Upper lobe of right lung (tissue), 1 donor: ENCODE results near the gene FAM114A2. TPM values are rescaled to one million over a fixed set of nuclear protein-coding genes. Genes with fewer than 3 reads are reported as not detected.

Experiments used
- ATAC-seq: fragments of 200-7000 bp; cut with Tn5 transposase; one replicate; pipeline ENCODE4 v1.9.1; 2020; ENCODE audit warnings: mild to moderate bottlenecking, moderate library complexity
- DNase-seq: peaks from one replicate; pipeline ENCODE4 v3.0.0-alpha.2; 2020
- H3K27ac ChIP-seq: fragments of 200-600 bp; one replicate; pipeline ENCODE4 v1.8.0; 2022
- H3K27me3 ChIP-seq: fragments of 200-600 bp; one replicate; pipeline ENCODE4 v1.8.0; 2022; ENCODE audit warnings: mild to moderate bottlenecking
- H3K36me3 ChIP-seq: fragments of 200-600 bp; one replicate; pipeline ENCODE4 v1.8.0; 2022
- H3K4me1 ChIP-seq: fragments of 200-600 bp; one replicate; pipeline ENCODE4 v1.8.0; 2022
- H3K4me3 ChIP-seq: fragments of 200-600 bp; one replicate; pipeline ENCODE4 v1.8.0; 2022; ENCODE audit warnings: mild to moderate bottlenecking
- H3K9me3 ChIP-seq: fragments of 200-600 bp; one replicate; pipeline ENCODE4 v1.8.0; 2022
- intact Hi-C: fragments of 100-400 bp; cut with DNase I; formaldehyde crosslinking; loops from one replicate; pipeline ENCODE4 v1.11.0; 2022
- total RNA-seq: library from RNA; stranded (reverse); fragmentation: NEBNext Ultra II Directional; extraction: Animal tissue kit (Norgen Biotek cat#: 25700); gene quantifications from one replicate; pipeline ENCODE4 v1.2.1, GENCODE V29; 2021
- TF ChIP-seq, protein P1 (sequence below): fragments of 200-600 bp; IDR thresholded peaks from one replicate; pipeline ENCODE4 v1.8.0; 2022; ENCODE audit warnings: antibody characterized with exemption
- donor health status: DM: no; HTN: yes; CAD: no; lungs with severe emphysema.

FAM114A2 gene
- total RNA-seq, 1 donor from 2014 or later: 37.4 TPM

DNA sequence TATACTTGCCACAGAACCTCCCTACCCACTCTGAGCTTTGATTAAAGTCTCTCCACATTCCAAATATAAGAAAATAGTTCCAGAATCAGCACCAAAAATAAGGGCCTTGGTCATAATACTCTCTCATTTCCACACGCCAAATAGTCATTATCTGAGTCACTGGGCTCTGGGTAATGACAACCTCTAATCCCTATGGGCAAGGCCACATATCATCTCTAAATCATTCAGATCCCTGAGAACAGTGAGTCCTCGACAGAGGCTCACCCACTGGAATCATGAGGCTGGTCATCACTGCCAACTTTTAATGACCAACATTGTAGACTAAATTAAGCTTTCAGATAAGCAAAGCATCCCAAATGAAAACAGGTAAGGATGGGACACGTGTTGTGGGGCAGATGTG is 28.1 kb downstream of the FAM114A2 start:
- ATAC-seq (no peak), DNase-seq (no peak)
- H3K36me3 ChIP-seq: peaks cover 20% of the 10 kb centered on the region
- no peak overlapping the region for H3K4me3 ChIP-seq
- no peaks in the 10 kb centered on the region for H3K4me1 ChIP-seq
- H3K9me3 ChIP-seq: no peaks in the 10 kb centered on the region
- no peak overlapping the region for H3K27ac ChIP-seq
- intact Hi-C loops: no loop called here
- no peaks in the 10 kb centered on the region for H3K27me3 ChIP-seq
- TF ChIP-seq, protein P1, sequence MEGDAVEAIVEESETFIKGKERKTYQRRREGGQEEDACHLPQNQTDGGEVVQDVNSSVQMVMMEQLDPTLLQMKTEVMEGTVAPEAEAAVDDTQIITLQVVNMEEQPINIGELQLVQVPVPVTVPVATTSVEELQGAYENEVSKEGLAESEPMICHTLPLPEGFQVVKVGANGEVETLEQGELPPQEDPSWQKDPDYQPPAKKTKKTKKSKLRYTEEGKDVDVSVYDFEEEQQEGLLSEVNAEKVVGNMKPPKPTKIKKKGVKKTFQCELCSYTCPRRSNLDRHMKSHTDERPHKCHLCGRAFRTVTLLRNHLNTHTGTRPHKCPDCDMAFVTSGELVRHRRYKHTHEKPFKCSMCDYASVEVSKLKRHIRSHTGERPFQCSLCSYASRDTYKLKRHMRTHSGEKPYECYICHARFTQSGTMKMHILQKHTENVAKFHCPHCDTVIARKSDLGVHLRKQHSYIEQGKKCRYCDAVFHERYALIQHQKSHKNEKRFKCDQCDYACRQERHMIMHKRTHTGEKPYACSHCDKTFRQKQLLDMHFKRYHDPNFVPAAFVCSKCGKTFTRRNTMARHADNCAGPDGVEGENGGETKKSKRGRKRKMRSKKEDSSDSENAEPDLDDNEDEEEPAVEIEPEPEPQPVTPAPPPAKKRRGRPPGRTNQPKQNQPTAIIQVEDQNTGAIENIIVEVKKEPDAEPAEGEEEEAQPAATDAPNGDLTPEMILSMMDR: no peak

DNA sequence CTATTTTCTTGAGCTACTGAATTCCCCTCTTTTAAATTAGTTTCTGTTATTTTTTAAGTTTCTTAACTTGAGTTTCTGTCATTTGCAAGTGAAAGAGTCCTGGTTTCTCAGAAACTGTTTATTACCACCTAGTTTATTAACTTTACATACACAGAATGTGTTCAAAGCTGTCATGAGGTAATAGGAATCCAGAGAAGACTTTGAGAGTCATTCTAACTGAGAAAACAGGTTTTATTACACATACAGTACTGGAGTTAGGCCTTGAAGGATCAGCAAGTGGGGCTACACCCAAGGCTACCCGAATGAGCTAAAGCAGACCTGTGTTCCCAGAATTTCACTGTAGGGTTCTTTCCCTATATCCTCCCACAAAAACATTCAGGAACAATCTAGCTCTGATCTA is 33.1 kb downstream of the FAM114A2 start:
- H3K4me1 ChIP-seq: no peaks in the 10 kb centered on the region

DNA sequence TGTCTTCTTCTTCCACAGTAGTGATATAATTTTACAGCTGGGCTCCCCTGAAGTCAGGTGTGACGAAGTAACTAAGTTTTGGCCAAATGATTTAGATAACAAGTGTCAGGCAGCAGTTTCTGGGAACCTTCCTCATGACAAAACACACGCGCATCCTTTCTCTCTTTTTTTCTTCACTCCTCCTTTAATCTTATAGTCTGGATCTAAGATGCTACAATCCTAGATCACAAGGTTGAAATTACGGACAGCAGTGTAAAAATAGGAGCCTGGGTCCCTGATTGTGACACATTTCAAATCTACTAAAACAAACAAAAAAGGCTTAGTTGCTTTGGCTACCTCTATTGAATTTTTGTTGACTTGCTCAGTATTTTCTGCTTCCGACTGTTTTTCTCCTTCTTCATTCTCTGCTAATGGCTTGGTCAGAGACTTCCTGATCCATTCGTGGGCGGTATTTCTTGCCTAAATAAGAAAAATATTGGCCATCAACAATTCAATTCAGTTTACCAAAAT is 36.1 kb downstream of the FAM114A2 start:
- no peak for DNase-seq
- Histone ChIP-seq H3K36me3 (peaks cover 11% of the 10 kb centered on the region), H3K27me3 (no peaks in the 10 kb centered on the region), H3K27ac (peak overlapping the region; percentile 75), H3K9me3 (no peaks in the 10 kb centered on the region), H3K4me3 (no peak overlapping the region), H3K4me1 (no peaks in the 10 kb centered on the region)
- no peak for ATAC-seq
- intact Hi-C loops: no loop called here
- TF ChIP-seq, protein P1: no peak

More for the DNA sequence above, 33.1 kb downstream of the FAM114A2 start:
- TF ChIP-seq, protein P1: no peak
- intact Hi-C loops: no loop called here
- ATAC-seq (no peak), DNase-seq (no peak)
- H3K36me3 ChIP-seq: peaks cover 22% of the 10 kb centered on the region
- H3K9me3 ChIP-seq: no peaks in the 10 kb centered on the region
- H3K27me3 ChIP-seq: no peaks in the 10 kb centered on the region
- H3K27ac ChIP-seq: no peak overlapping the region
- H3K4me3 ChIP-seq: no peak overlapping the region

DNA sequence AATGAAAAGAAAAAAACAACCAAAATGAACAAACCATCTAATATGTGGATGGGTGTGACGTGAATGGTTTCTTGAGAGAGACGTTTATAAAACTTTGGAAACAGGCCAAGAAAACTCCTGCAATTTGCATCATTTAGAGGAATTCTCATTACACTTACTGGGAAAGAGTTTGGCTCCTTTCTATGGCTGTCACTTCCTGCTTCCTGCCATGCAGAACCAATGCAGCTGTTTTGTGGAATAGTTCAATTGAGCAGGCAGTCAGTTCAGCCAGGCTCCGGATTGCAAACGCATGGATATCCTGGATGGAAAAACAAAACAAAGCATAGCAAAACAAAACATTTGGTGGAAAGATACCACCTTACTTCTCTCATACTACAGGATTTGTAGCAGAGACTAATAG is 36.6 kb downstream of the FAM114A2 start:
- intact Hi-C loops: no loop called here
- Histone ChIP-seq H3K27me3 (no peaks in the 10 kb centered on the region), H3K4me1 (no peaks in the 10 kb centered on the region), H3K36me3 (peaks cover 16% of the 10 kb centered on the region), H3K4me3 (no peak overlapping the region), H3K9me3 (no peaks in the 10 kb centered on the region), H3K27ac (peak overlapping the region; percentile 75)
- DNase-seq (no peak), ATAC-seq (peak; percentile 45)
- TF ChIP-seq, protein P1: no peak

DNA sequence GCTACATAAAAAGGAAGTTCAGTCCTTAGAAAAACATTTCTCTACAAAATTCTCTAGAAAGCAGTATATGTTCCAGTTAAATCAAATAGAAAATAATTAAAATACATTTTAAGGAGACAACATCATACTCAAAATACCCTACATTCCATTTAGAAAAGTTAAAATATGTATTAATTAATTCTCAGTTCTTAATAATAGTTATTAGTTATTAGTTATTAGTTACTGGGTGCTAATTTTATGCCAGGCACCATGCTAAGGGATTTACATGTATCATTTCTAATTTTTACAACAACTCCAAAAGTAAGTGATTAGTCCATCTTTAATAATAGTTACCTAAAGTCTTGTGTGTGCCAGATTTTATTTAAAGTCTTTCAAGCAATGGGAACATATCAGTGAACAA is 38.0 kb downstream of the FAM114A2 start:
- H3K27me3 ChIP-seq: no peaks in the 10 kb centered on the region
- H3K9me3 ChIP-seq: no peaks in the 10 kb centered on the region
- H3K36me3 ChIP-seq: peaks cover 23% of the 10 kb centered on the region
- H3K4me1 ChIP-seq: no peaks in the 10 kb centered on the region
- TF ChIP-seq, protein P1: no peak
- intact Hi-C loops: no loop called here
- no peak overlapping the region for H3K27ac ChIP-seq
- DNase-seq: no peak
- no peak overlapping the region for H3K4me3 ChIP-seq
- no peak for ATAC-seq

DNA sequence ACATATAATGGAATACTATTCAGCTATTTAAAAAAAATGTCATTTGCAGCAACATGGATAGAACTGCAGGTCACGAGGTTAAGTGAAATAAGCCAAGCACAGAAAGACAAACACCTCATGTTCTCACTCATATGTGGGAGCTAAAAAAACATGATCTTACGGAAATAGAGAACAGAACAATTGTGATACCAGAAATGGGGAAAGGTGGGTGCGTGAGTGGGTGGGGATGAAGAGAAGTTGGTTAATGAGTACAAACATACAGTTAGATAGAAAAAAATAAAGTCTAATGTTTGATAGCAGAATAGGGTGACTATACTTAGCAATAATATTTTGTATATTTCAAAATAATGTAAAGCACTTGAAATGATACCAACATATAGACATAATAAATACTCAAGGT is 38.7 kb downstream of the FAM114A2 start:
- Histone ChIP-seq H3K4me3 (no peak overlapping the region), H3K9me3 (no peaks in the 10 kb centered on the region), H3K4me1 (no peaks in the 10 kb centered on the region), H3K27me3 (no peaks in the 10 kb centered on the region), H3K27ac (no peak overlapping the region), H3K36me3 (peaks cover 23% of the 10 kb centered on the region)
- DNase-seq (no peak), ATAC-seq (no peak)
- intact Hi-C loops: no loop called here
- TF ChIP-seq, protein P1: no peak
